CD14-positive monocyte (primary cell): ENCODE results near the gene BEGAIN. TPM values are rescaled to one million over a fixed set of nuclear protein-coding genes. Genes with fewer than 3 reads are reported as not detected.

Source experiments
- DNase-seq, 3 donors: peaks; one replicate each; pipeline ENCODE4 v3.0.0-alpha.2; 2011 to 2022
- H2AFZ ChIP-seq: 2 replicates; pipeline ENCODE4 v1.6.0; 2012; ENCODE audit warnings: mild to moderate bottlenecking, low read depth, low read length, inconsistent platforms; ENCODE audit not compliant: insufficient read depth, poor library complexity, severe bottlenecking
- H3K27ac ChIP-seq, 2 donors: 1 replicate in 1 of 2; 2 replicates in 1 of 2; pipeline ENCODE4 v1.5.1; 2012 to 2013; ENCODE audit warnings: low read length in 2 of 2, control low read depth in 1 of 2, inconsistent platforms in 1 of 2, low read depth in 1 of 2, mild to moderate bottlenecking in 1 of 2
- H3K27me3 ChIP-seq, 2 donors: one replicate each; pipeline versions ENCODE4 v1.6.0 to v1.6.1; 2011 to 2013; ENCODE audit warnings: low read length in 2 of 2; ENCODE audit not compliant: control insufficient read depth in 2 of 2, insufficient read depth in 2 of 2
- H3K36me3 ChIP-seq, 2 donors: replicated peaks in 1 of 2; 1 replicate in 1 of 2; 2 replicates in 1 of 2; pipeline versions ENCODE4 v1.5.1 to v1.6.1; 2012 to 2013; ENCODE audit warnings: low read length in 2 of 2, control low read depth in 1 of 2, inconsistent platforms in 1 of 2, mild to moderate bottlenecking in 1 of 2; ENCODE audit not compliant: insufficient read depth in 2 of 2, control insufficient read depth in 1 of 2
- H3K4me1 ChIP-seq, 2 donors: 1 replicate in 1 of 2; 2 replicates in 1 of 2; pipeline versions ENCODE4 v1.5.1 to v1.6.1; 2012 to 2013; ENCODE audit warnings: low read length in 2 of 2, control low read depth in 1 of 2, inconsistent platforms in 1 of 2, mild to moderate bottlenecking in 1 of 2, moderate library complexity in 1 of 2; ENCODE audit not compliant: insufficient read depth in 2 of 2, control insufficient read depth in 1 of 2
- H3K4me2 ChIP-seq: replicated peaks from 2 replicates; pipeline ENCODE3; 2012; ENCODE audit warnings: low read length, moderate library complexity, mild to moderate bottlenecking; ENCODE audit not compliant: poor library complexity, severe bottlenecking; ENCODE audit errors: extremely low read depth
- H3K4me3 ChIP-seq, 3 experiments: fragments of 200-600 bp in 1 of 3; sonication (generic) in 1 of 3; replicated peaks in 1 of 3; 1 replicate in 2 of 3; 2 replicates in 1 of 3; pipeline ENCODE4 v1.5.1; 2011 to 2013; ENCODE audit warnings: low read length in 3 of 3, mild to moderate bottlenecking in 3 of 3, control low read depth in 2 of 3, low read depth in 2 of 3, inconsistent platforms in 1 of 3, moderate library complexity in 1 of 3
- H3K79me2 ChIP-seq: 2 replicates; pipeline ENCODE4 v1.6.0; 2012; ENCODE audit warnings: mild to moderate bottlenecking, control low read depth, inconsistent platforms, low read length, moderate library complexity; ENCODE audit not compliant: insufficient read depth
- H3K9ac ChIP-seq: 2 replicates; pipeline ENCODE4 v1.6.0; 2017; ENCODE audit warnings: low read length, mild to moderate bottlenecking; ENCODE audit not compliant: insufficient read depth, poor library complexity, severe bottlenecking
- H3K9me3 ChIP-seq, 2 donors: replicated peaks in 1 of 2; 1 replicate in 1 of 2; 2 replicates in 1 of 2; pipeline versions ENCODE4 v1.5.1 to v1.6.1; 2012 to 2013; ENCODE audit warnings: low read length in 2 of 2, control low read depth in 1 of 2; ENCODE audit not compliant: control insufficient read depth in 1 of 2, insufficient read depth in 1 of 2
- H4K20me1 ChIP-seq: 2 replicates; pipeline ENCODE4 v1.6.0; 2012; ENCODE audit warnings: mild to moderate bottlenecking, low read length, control low read depth, moderate library complexity; ENCODE audit not compliant: insufficient read depth
- H3K27ac Mint-ChIP-seq, 7 donors: one replicate each; pipeline ENCODE4 v1.8.0; 2020; ENCODE audit warnings: mild to moderate bottlenecking in 7 of 7, mixed read lengths in 7 of 7, moderate library complexity in 6 of 7, inconsistent platforms in 2 of 7
- H3K27me3 Mint-ChIP-seq, 3 donors: one replicate each; pipeline ENCODE4 v1.8.0; 2021 to 2022; ENCODE audit warnings: low read depth in 3 of 3, mild to moderate bottlenecking in 3 of 3, mixed read lengths in 3 of 3, moderate library complexity in 3 of 3, inconsistent platforms in 1 of 3
- H3K36me3 Mint-ChIP-seq, 2 donors: one replicate each; pipeline ENCODE4 v1.8.0; 2020; ENCODE audit warnings: mixed read lengths in 2 of 2, inconsistent platforms in 1 of 2, mild to moderate bottlenecking in 1 of 2
- H3K4me1 Mint-ChIP-seq: one replicate; pipeline ENCODE4 v1.8.0; 2020; ENCODE audit warnings: mild to moderate bottlenecking, mixed read lengths
- H3K4me3 Mint-ChIP-seq, 2 donors: one replicate each; pipeline ENCODE4 v1.8.0; 2020; ENCODE audit warnings: mild to moderate bottlenecking in 2 of 2, mixed read lengths in 2 of 2, moderate library complexity in 1 of 2
- H3K9me3 Mint-ChIP-seq, 7 donors: one replicate each; pipeline ENCODE4 v1.8.0; 2020 to 2022; ENCODE audit warnings: mixed read lengths in 7 of 7, mild to moderate bottlenecking in 6 of 7, moderate library complexity in 6 of 7, inconsistent platforms in 2 of 7
- WGBS: methylation state at CpG from one replicate; pipeline ENCODE4 v1.1.5; 2013; ENCODE audit warnings: missing lambda C conversion rate; ENCODE audit not compliant: insufficient coverage; 5-methylcytosine and 5-hydroxymethylcytosine counted together
- intact Hi-C, 2 donors: fragments of 100-400 bp; cut with micrococcal nuclease; formaldehyde crosslinking; loops; one replicate each; pipeline versions ENCODE4 v1.15.0 to v1.15.1; 2023
- polyA plus RNA-seq, 3 donors: library from polyadenylated mRNA; depleted of rRNA in 1 of 3; unstranded in 2 of 3; stranded (reverse) in 1 of 3; fragments of 300-500 nt in 2 of 3; fragments of >200 nt in 1 of 3; fragmentation: Illumina TruSeq in 2 of 3; gene quantifications; 1 replicate in 2 of 3; 2 replicates in 1 of 3; pipeline ENCODE4 v1.2.3, GENCODE V29; 2012 to 2021
- TF ChIP-seq, protein P1 (sequence below): fragments of 200-600 bp; IDR thresholded peaks from one replicate; pipeline ENCODE4 v1.8.0; 2022; ENCODE audit warnings: antibody characterized with exemption, mild to moderate bottlenecking

BEGAIN gene
- polyA plus RNA-seq, 3 donors = 0.25 to 0.45 TPM; not detected in 1

DNA sequence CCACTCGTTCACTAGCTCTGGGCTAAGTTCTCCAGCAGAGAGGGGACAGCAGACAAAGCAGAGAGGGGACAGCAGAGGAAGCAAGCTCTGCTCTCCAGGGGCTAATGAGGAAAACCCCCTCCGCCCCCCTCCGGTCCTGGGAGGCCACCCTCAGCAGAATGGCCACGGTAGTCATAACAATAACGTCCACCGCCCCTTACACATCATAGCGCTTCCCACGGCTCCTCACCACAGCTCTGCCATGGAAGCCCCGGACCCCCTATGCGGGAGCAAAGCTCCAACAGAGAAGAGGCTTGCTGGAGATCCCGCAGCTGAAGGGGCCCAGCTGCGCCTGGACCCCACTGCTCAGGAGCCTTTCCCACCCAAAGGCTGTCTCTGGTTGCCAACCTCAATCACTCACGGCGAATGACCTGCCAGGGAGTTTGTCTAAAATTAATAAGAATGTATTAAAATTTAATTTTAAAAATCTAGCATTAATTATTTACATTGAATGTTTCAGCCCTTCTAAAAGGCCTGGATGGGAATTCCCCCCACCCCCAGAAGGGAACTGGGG is 17.4 kb downstream of the BEGAIN start:
- Mint-ChIP-seq H3K9me3 (peaks cover 0 to 8% (median 4%) of the 10 kb centered on the region in 7 donors), H3K4me3 (peak overlapping the region; percentile 67 to 81), H3K27me3 (peaks cover 54 to 83% (median 77%) of the 10 kb centered on the region in 3 donors), H3K27ac (no peak overlapping the region), H3K4me1 (peaks cover 16% of the 10 kb centered on the region), H3K36me3 (peaks cover 0 to 2% of the 10 kb centered on the region in 2 donors)
- Histone ChIP-seq H3K36me3 (no peaks in the 10 kb centered on the region), H3K27me3 (peaks cover 17 to 74% of the 10 kb centered on the region in 2 donors), H2AFZ (no peak overlapping the region), H3K4me3 (no peak overlapping the region), H3K27ac (no peak overlapping the region), H3K4me1 (peaks cover 14 to 21% of the 10 kb centered on the region in 2 donors), H3K9me3 (no peaks in the 10 kb centered on the region), H3K79me2 (no peaks in the 10 kb centered on the region), H3K9ac (no peak overlapping the region), H3K4me2 (no peak overlapping the region), H4K20me1 (no peaks in the 10 kb centered on the region)
- TF ChIP-seq, protein P1, sequence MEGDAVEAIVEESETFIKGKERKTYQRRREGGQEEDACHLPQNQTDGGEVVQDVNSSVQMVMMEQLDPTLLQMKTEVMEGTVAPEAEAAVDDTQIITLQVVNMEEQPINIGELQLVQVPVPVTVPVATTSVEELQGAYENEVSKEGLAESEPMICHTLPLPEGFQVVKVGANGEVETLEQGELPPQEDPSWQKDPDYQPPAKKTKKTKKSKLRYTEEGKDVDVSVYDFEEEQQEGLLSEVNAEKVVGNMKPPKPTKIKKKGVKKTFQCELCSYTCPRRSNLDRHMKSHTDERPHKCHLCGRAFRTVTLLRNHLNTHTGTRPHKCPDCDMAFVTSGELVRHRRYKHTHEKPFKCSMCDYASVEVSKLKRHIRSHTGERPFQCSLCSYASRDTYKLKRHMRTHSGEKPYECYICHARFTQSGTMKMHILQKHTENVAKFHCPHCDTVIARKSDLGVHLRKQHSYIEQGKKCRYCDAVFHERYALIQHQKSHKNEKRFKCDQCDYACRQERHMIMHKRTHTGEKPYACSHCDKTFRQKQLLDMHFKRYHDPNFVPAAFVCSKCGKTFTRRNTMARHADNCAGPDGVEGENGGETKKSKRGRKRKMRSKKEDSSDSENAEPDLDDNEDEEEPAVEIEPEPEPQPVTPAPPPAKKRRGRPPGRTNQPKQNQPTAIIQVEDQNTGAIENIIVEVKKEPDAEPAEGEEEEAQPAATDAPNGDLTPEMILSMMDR = no peak
- whole genome bisulfite sequencing = 74% methylated on average over 10 of the region's 14 CpGs
- intact Hi-C loops = no loop called here
- no peak for DNase-seq

DNA sequence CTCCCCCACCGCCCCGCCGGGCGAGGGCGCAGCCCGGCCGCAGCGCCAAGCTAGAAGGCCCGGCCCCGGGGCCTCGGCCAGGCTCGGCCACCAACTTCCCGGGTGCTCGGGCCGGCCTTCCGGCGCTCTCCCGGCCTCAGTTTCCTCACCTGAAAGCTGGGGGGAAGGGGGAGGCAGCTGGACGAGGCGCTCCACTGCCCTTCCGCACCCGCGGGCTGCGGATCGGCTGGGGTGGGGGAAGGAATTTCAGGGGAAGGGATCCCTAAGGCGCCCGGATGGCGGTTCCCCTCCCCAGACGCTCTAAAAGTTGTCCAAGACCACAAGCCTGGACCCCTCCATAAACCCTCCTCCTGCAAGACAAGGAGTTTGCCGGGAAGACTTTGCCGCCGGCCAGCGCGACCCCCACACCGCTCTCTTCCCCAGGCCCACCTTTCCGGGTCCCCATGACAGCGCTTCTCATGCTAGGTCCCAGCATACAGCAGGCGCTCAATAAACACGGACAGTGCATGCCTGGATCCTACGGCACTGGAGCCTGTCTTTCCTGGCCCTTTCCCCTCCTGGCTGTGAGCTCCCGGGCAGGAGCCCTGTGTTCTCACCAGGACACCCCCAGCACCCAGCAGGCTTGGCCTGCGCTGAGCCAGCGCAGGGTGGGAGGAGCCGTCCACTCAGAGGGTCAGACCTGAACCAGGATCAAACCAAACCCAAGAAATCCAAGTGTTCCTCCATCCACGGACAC is 18.1 kb downstream of the BEGAIN start:
- no peaks in the 10 kb centered on the region for H4K20me1 ChIP-seq
- H3K27ac Mint-ChIP-seq = no peak overlapping the region
- H3K9ac ChIP-seq = no peak overlapping the region
- no peaks in the 10 kb centered on the region for H3K36me3 ChIP-seq
- peak overlapping the region; percentile 67 to 81 for H3K4me3 Mint-ChIP-seq
- peaks cover 0 to 8% (median 4%) of the 10 kb centered on the region in 7 donors for H3K9me3 Mint-ChIP-seq
- no peak overlapping the region for H2AFZ ChIP-seq
- intact Hi-C loops = no loop called here
- H3K4me1 ChIP-seq = peaks cover 14 to 21% of the 10 kb centered on the region in 2 donors
- no peak overlapping the region for H3K4me2 ChIP-seq
- H3K36me3 Mint-ChIP-seq = peaks cover 0 to 2% of the 10 kb centered on the region in 2 donors
- no peak overlapping the region for H3K27ac ChIP-seq
- H3K9me3 ChIP-seq = no peaks in the 10 kb centered on the region
- H3K79me2 ChIP-seq = no peaks in the 10 kb centered on the region
- TF ChIP-seq, protein P1 = no peak
- H3K4me1 Mint-ChIP-seq = peaks cover 16% of the 10 kb centered on the region
- no peak for DNase-seq
- WGBS = 18% methylated on average over 35 of the region's 45 CpGs
- peaks cover 56 to 86% (median 77%) of the 10 kb centered on the region in 3 donors for H3K27me3 Mint-ChIP-seq
- H3K4me3 ChIP-seq = no peak overlapping the region
- H3K27me3 ChIP-seq = peaks cover 17 to 75% of the 10 kb centered on the region in 2 donors
